Left ventricle myocardium superior (tissue), 1 donor: Measurements from ENCODE around the gene STAB1. TPM values are rescaled to one million over a fixed set of nuclear protein-coding genes. Genes with fewer than 3 reads are reported as not detected.

Source experiments
- ATAC-seq: fragments of 200-7000 bp; cut with Tn5 transposase; one replicate; pipeline ENCODE4 v1.9.1; 2020; ENCODE audit warnings: mild to moderate bottlenecking, moderate library complexity
- DNase-seq: peaks from one replicate; pipeline ENCODE4 v3.0.0-alpha.2; 2020
- intact Hi-C: fragments of 100-400 bp; cut with micrococcal nuclease; formaldehyde crosslinking; loops from one replicate; pipeline ENCODE4 v1.11.0; 2022
- total RNA-seq: library from RNA; stranded (reverse); fragmentation: NEBNext Ultra II Directional; extraction: Animal tissue kit (Norgen Biotek cat#: 25700); gene quantifications from one replicate; pipeline ENCODE4 v1.2.1, GENCODE V29; 2021
- donor health status: DM: no; HTN: yes; CAD: no; lungs with severe emphysema.

STAB1 gene
- total RNA-seq, 1 donor from 2014 or later = 69.7 TPM

DNA sequence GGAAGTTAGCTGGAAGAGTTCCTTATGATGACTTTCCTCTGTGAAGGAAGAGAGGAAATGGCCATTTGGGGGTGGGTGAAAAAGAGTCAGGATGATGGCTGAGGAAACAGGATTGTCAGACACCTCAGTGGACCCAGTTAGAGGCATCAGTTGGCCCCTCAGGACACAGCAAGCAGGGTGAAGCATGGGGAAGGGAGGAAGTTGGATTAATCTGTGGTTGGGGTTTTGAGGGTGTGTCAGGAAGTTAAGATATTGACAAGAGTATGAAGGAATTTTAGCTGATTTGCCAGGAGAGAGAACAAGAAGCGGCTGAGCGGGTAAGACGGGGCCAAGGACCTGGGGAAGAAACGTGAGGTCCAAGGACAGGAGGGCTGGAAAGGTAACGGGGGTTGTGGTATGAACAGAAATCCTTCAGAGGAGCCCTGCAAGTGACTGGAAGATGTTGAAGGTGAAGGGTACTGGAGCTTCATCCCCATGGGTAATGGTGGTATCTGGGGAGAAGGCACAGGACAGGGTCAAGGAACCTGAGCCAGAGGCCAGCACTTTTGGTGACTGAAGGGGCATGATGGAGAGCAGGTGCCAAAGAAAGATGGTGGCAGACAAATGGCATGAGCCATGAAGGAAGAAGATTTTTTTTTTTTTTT is 44.0 kb downstream of the STAB1 start:
- ATAC-seq (no peak), DNase-seq (no peak)
- intact Hi-C loops = loop anchor here (5.0 kb wide), 1 partner anchor 67 kb away; no protein-coding TSS in a partner anchor

DNA sequence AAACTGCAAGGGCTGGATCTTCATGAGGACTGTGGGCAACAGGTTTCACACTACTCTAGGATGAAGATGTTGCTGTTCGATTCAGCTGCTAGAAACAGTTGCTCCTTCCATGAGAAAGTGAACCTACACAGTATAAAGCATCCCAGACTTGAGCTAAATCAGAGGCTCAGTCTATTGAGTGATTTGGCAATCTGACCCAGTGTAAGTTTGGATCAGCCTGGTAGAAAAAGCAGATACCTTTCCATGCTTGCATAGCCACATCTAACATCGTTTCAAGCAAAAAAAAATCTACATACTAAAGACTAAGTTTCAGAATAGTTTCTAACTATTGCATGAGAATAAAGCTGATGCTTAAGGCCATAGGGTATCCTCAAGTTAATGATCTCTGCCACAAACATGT is 45.9 kb downstream of the STAB1 start:
- DNase-seq = no peak
- ATAC-seq = no peak
- intact Hi-C loops = no loop called here

DNA sequence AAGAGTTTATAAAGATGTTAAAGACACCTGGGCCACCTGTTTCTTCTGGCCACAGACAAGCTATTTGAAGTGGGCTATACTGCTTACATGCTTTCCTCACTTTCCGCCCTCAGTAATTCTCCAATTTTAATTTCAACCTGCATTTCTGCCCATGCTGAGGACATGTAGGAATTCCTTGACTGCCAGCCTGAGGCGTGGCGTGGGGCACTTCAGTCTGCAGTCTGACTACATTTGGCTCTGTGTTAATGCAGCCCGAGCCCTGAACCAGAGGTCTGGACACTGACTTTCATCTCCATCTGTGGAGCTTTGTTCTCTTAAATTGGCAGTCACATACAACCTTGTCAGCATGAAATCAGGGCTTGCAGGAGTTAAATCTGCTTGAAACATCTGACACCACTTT is 49.8 kb downstream of the STAB1 start:
- intact Hi-C loops = no loop called here
- DNase-seq (no peak), ATAC-seq (peak; percentile 59)

DNA sequence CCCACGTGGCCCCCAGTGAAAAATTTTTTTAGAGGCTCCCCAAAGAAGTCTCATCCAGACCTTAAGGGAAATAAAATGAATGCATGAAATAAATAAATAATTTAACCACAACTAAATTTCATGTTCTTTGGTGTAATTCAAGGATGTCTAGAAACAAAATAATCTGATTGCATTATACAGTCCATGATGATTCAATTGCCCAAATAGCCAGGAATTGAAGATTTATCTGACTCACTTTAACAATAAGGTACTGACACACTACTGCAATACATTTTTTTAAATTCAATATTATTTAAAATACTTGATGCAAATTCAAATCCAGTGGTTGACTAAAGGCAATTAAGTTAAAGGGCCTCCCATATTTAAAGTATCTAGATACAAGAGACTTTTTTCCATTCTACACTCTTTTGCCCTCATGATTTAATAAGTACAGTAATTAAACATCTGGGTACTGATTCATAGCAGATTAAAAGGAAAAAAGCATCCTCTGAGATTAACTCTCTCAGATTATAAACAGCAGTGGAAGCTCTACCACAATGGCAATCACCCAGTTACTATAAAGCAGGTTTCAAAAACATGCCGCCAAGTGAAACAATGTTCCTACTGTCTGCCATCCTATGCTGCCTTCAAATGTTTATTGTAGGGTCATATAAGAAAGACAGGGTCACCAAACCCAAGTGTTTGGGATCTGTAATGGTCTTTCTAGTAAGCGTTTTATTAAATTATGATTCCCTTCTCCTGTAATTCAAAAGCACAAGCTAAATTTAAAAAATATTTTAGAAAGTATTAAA is 51.2 kb downstream of the STAB1 start:
- DNase-seq = no peak
- ATAC-seq = no peak
- intact Hi-C loops = no loop called here

- DNase-seq (no peak), ATAC-seq (no peak)
- intact Hi-C loops = no loop called here
These were observed 52.0 kb downstream of the STAB1 start for GRCh38 chr3:52547143-52547542.

GRCh38 chr3:52551118-52551517 is 56.0 kb downstream of the STAB1 start:
- intact Hi-C loops = no loop called here
- DNase-seq (no peak), ATAC-seq (peak; percentile 27)

DNA sequence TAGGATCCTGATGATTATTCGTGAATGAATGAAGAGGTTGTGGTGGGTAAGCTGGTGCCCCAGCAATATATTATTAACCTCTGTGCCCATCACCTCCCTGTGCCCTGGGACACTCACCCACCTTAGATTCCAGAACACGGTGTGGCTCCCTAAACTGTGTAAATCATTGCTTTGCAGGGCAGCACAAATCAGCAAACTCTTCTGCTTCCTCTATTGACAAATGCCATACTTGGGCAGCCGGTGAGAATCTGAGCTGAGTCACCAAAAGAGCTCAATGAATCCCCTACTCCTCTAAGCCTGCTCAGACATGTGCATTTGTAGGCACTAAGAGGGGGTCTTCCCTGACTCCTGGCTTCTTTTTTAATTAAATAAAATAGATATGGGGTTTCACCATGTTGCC is 57.0 kb downstream of the STAB1 start:
- DNase-seq (no peak), ATAC-seq (peak; percentile 29)
- intact Hi-C loops = no loop called here

- intact Hi-C loops = no loop called here
- DNase-seq = no peak
- no peak for ATAC-seq
These were observed 59.1 kb downstream of the STAB1 start for GRCh38 chr3:52554026-52554755.

GRCh38 chr3:52555056-52555455 is 59.9 kb downstream of the STAB1 start:
- intact Hi-C loops = no loop called here
- DNase-seq = no peak
- ATAC-seq = no peak

- DNase-seq (no peak), ATAC-seq (no peak)
- intact Hi-C loops = no loop called here
These were observed 62.1 kb downstream of the STAB1 start for GRCh38 chr3:52557011-52557960.

- ATAC-seq = no peak
- intact Hi-C loops = no loop called here
- DNase-seq = no peak
These were observed 63.3 kb downstream of the STAB1 start for GRCh38 chr3:52558436-52558835.

DNA sequence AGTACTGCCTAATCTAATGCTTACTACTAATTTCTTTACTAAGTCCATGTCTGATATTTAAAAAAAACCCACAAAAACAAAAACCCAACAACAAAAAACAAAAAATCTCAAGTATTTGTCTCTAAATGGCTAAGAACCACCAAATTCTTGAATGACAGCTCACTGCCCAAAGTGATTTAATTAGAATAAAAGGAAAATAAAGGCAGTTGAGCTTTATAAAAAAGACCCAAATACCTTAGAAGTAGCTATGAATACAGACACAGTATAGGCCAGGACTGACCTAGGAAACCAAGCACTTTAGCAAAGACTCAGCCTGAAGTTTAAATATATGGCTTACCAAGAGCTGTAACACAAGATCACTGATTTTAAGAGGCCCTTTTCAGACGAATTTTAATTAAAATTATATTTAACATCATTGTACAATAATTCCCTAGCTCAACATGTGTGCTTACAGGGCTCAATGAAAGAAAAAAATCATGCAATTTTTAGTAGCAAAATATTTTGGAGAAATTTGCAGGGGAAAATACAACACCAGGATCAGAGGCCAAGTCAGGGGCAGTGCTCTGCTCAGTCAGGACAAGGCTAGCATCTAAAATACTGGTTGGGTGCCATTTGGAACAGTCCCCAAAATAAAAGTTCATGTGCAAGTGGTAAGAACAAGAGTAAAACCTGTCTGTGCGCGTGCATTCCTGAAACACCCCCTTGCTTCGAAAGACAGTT is 66.0 kb downstream of the STAB1 start:
- peak; percentile 43 for ATAC-seq
- no peak for DNase-seq
- intact Hi-C loops = no loop called here

GRCh38 chr3:52563984-52564383 is 68.8 kb downstream of the STAB1 start:
- ATAC-seq (no peak), DNase-seq (no peak)
- intact Hi-C loops = no loop called here

- ATAC-seq (no peak), DNase-seq (no peak)
- intact Hi-C loops = no loop called here
These were observed 72.9 kb downstream of the STAB1 start for GRCh38 chr3:52568069-52568468.

DNA sequence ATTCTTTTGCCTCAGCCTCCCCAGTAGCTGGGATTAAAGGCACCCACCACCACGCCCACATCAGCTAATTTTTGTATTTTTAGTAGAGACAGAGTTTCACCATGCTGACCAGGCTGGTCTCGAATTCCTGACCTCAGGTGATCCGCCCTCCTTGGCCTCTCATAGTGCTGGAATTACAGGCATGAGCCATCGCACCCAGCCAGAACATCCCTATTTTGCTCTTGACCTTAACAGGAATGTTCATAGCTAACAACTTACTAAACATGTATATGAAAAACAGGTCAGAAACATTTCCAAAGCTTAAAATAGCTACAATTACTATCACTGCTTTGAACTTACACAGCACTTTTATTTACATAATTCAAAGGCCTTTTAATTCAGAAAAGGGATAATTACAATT is 74.9 kb downstream of the STAB1 start:
- DNase-seq (no peak), ATAC-seq (peak; percentile 36)
- intact Hi-C loops = no loop called here

DNA sequence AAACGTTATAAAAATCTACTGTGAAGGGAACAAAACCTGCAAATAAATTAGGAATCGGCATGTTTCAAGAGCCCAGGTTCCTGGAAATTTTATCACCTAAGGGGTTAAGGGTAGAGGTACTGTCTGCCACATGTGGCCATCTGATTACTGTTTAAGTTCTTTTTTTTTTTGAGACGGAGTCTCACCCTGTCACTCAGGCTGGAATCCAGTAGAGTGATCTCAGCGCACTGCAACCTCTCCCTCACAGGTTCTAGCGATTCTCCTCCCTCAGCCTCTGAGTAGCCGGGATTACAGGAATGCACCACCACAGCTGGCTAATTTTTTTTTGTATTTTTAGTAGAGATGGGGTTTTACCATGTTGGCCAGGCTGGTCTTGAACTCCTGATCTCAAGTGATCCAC is 77.1 kb downstream of the STAB1 start:
- ATAC-seq (no peak), DNase-seq (no peak)
- intact Hi-C loops = no loop called here
